Stimulated activated CD4-positive, alpha-beta T cell treated with anti-CD3 and anti-CD28 coated beads, Interleukin-1b, Interleukin-23, amount 100 ng/mL, for 1 hour (primary cell): ENCODE data around the gene MAP3K7CL.

ENCODE experiments used
- DNase-seq, 2 donors: peaks; one replicate each; pipeline ENCODE4 v3.0.0-alpha.2; 2020; ENCODE audit warnings: low read depth in 2 of 2

MAP3K7CL gene

DNA sequence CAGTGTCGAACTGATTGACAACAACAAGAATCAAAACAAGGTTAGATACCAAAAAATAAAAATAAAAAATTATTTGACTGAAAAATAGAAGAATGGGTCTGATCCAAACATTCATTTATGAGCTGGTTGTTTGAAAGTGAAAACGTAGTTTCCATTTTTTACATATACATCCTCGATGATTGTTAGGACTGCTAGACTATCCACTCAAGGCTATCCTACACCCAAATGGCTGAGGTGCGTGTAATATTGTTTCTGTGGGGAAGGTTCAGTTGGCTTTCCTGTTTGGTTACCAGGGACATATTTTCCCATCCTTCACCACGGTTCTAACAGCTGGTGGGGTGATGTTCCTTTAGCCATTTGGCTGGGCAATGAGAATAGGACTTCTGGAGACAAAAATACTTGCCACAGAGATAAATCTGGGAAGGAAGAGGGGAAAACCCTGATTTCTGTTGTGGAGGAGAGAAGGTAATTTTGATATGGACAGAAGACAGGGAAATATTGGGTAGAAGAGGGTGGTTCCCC lies 66.3 kb downstream of the MAP3K7CL start:
- no peak for DNase-seq

DNA sequence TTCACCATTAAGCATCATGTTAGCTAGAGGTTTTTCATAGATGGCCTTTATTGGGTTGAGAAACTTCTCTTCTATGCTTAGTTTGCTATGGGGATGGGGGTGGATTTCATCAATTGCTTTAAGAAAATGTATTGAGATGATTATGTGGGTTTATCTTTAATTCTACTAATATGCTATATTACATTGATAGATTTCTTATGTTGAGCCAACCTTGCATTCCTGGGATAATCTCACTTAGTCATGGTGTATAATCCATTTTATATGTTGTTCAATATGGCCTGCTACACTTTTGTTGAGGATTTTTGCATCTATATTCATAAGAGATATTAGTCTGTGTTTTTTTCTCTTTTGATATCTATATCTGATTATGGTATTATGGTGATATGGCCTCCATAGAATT lies 70.7 kb downstream of the MAP3K7CL start:
- DNase-seq = no peak

DNA sequence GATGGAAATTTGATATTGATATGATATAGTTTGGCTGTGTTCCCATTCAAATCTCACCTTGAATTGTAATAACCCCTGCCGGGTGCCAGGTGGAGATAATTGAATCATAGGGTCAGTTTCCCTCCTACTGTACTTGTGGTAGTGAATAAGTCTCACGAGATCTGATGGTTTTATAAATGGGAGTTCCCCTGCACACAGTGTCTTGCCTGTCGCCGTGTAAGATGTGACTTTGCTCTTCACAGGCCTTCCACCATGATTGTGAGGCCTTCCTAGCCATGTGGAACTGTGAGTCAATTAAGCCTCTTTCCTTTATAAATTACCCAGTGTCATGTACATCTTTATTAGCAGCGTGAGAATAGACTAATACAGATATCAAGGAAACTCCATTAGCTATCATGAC lies 74.6 kb downstream of the MAP3K7CL start:
- DNase-seq = no peak

DNA sequence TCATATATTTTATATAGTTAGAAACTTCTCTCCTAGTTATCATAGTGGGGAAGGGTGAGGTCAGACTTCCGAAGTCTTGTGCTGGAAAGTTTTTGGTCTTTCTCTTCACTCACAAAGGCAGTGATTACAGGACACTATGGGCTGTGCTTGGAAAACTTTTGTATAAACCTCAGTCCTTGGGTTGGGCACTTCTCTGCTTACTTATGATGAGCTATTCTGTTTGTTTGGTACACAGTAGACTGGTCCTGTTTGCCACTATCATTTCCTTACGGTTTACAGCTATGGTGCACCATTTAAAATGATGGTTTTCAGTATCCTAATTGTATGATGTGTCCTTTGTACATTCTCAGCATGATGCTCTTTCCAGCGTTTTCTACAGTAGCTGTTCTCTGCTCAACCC lies 75.5 kb downstream of the MAP3K7CL start:
- no peak for DNase-seq

DNA sequence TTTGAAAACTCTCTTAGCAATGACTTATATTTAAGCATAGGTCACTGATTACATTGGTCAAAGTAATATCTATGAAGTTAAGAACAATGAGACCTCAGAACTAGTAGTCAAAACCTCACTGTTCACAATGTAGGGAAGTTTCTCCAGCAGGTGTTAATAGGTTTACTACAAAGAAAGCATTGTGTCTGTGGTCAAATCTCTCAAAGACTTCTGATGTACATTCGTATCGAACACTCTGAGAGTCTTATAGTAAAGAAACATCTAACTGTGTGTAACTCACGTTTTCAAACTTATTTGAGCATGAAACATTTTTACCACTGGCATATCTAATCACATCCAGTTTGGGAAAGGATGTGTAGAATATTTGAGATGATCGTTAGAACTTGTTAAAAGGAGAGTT lies 76.0 kb downstream of the MAP3K7CL start:
- no peak for DNase-seq

DNA sequence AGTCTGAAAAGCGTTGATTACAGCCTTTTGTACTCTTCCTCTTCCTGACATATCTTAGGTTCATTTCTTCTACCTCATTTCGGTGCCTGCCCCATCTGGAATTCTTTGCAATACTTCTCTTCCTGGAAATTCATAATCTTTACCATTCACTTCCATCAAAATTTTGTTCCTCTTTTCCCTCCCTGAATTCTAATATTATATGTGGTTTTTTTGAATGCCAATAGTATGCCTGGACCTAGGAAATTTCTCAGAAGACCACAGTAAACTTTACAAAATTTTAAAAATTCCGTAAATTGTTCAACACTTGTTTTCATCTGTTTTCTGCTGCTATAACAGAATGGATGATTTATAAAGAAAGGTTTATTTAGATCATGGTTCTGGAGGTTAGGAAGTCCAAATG lies 76.8 kb downstream of the MAP3K7CL start:
- DNase-seq = no peak

DNA sequence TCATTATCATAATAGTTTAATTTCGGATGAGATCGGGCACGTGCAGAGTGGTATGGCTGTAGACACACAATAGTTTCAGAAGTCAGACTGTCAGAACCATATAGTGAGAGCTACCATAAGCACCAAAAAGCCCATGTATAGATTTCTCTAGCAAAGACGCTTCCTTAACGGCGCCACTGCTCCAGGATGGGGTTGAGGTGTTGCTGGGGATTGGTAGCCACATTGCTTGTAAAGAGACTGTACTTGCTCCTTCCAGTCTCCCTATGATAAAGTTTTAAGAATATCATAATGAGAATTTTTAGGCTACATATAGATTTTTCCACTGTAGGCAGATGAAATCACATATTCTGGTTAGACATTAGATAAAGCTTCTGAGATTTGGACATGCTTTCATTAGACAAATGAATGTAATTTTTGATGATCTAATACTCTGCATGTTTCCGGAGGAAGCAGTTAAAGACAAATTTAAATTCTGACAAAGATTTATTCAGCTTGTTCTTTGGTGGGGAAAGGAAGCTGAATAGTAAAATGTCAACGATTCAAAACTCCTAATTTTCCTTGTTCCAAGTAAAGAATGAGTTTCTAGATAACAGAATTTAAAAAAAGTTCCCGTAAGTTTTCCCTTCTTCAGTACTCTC lies 77.7 kb downstream of the MAP3K7CL start:
- no peak for DNase-seq

DNA sequence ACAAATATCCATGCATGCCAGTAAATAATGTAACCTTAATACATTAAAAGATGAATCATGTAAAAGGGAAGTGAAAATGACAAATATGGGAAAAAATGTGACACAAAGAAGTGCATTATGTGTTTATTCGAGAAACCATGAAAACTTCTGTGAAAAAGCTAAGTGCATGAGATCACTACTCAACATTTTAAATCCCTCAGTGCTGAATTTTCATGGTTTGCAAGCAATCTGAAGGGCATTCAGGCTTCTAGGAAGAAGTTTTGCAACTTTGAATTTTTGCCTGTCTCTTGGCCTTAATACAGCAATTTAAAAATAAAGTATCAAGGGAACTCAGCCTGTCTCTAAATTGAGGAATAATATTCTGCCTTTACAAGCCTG lies 78.2 kb downstream of the MAP3K7CL start:
- DNase-seq = no peak

DNA sequence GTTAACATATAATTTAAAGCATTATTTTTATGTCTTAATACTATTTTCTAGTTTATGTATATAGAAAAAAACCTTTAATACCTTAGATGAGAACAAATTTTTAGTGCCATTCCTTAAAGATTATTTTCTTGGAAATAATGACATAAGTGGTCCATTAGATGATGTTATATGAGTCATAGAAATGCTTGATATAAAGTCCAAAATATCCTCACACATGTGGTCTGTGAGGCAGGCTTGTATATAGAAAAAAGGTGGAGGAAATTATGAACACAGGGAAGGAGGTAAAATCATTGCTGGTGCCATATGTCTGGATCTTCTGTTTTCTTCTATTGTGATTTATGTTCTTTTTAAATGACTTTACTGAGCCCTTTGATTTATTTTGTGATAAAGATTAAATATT lies 79.3 kb downstream of the MAP3K7CL start:
- DNase-seq = no peak

DNA sequence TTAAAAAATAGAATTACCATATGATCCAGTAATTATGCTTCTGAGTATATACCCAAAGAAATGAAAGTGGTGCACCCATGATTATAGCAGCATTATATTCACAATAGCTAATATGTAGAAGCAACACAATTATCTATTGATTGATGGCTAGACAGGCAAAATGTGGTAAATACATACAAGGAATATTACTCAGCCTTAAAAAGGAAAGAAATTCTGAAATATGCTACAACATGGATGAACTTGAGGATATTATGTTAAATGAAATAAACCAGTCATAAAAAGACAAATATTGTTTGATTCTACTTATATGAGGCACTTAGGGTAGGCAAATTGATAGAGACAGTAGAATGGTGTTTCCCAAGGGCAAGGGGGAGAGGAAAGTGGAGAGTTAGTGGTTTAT lies 80.8 kb downstream of the MAP3K7CL start:
- DNase-seq = no peak

DNA sequence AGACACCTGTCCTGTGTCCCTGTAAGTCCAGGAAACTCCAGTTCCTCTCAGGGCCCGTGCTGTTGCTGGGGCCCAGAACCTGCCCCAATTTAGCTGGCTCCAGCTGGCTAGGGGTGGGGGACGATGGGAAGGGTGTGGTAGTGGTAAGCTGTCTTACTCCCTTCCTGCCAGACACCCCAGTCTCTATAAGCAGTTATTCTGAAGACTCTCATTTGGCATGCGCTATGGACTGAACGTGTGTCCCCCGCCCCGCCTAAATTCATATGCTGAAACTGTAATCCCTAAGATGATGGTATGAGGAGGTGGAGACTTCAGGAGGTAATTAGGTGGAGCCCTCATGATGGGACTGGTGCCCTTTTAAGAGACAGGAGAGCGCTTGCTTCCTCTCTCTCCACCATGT lies 82.0 kb downstream of the MAP3K7CL start:
- DNase-seq = no peak

DNA sequence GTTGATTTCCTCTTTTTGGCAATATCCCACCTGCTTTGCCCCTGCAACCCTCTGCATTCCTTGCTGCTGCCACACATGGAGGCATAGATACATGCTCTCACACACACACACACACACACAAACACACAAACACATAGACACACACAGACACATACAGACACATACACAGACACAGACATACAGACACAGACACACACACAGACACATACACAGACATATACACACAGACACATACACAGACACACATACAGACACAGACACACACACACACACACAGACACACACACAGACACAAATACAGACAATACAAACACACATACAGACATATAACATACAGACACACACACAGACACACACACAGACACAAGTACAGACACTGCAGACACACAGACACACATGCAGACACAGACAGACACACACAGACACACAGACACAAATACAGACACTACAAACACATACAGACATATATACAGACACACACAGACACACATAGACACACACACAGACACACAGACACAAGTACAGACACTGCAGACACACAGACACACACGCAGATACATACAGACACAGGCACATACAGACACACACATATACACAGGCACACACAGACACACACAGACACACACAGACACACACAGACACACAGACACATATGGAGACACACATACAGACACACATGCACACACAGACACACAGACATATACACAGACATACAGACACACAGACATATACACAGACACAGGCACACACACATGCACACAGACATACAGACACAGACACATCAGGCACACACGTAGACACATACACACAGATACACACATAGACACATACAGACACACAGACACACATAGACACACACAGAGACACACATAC lies 83.3 kb downstream of the MAP3K7CL start:
- DNase-seq = no peak

DNA sequence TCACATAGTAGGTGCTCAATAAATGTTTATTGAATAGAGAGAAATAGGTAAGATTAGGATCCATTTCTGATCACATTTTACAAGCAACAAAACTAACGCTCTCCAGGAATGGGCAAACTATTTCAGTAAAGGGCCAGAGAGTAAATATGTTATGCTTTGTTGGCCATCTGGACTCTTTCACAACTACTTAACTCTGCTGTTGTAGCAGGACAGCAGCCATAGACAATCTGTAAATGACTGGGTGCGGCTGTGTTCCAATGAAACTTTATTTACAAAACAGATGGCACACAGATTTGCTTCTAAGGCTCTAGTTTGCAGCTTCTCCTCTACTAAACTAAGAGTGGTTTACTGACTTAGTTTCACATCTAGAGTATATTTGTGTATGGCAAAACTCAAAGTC lies 85.3 kb downstream of the MAP3K7CL start:
- DNase-seq = no peak

DNA sequence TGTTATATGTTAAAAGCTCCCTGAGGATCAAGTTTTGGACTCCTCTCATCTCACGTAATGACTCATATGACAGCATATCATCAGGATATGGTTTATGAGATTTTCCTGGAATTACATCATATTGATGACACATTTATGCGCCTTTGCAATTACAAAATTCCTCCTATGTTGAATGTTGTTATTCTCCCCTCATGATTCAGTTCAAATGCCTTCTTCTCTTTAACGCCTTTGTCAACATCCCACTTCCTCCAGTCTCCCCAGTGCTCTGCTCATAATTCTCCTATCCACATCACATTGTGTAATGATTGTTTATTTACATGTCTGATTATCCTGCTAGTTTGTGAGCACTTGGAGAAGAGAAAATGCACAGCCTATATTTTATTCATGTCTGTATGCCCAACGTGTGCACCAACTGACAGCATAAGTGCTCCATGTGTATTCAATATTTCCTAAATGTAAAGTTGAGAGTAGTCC lies 87.4 kb downstream of the MAP3K7CL start:
- DNase-seq = no peak

DNA sequence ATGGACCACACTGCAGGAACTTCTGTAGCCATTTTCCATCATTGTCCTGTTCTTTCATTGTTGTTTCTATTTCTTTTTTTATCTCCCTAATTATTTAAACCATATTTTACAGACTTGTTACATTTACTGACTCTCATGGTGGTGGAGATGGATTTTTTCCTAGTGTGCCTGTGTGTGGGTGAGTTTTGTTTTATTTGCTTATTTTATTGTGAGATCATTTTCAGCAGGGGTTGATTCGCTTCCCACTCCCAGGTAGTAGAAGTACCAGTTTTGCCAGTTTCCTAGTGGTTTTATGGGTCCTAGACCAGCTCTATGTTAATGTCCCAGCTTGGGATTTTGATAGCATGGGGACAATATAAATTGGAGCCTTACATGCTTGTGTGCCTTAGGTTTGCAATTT lies 88.3 kb downstream of the MAP3K7CL start:
- DNase-seq = no peak

DNA sequence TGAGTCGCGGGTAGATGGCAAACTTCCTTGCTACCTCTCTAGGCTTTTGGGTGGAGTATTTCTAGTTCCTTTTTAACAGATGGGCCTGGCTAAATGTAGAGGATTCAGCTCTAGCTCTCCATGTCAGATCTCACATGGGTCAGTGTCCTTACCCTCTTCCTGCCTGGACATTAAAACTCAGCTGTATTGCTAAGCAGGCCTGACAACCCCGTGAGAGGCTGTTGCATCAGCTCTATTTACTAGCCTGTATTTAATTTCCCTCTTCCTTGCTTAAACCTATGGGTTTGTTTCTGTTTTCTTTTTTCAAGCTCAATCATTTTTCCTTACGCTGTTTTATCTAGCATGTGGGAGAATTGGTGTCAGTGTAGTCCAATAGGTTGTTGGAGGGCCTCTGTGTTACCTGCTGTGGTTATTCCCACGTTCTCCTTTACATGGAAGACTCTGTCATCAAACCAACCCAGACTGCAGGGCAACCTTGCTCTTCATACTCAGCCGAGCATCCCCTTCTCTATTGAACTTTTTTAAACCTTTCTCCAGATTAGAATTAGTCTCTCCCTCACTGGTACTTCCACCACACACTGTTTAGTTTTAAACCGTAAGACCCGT lies 88.8 kb downstream of the MAP3K7CL start:
- no peak for DNase-seq

DNA sequence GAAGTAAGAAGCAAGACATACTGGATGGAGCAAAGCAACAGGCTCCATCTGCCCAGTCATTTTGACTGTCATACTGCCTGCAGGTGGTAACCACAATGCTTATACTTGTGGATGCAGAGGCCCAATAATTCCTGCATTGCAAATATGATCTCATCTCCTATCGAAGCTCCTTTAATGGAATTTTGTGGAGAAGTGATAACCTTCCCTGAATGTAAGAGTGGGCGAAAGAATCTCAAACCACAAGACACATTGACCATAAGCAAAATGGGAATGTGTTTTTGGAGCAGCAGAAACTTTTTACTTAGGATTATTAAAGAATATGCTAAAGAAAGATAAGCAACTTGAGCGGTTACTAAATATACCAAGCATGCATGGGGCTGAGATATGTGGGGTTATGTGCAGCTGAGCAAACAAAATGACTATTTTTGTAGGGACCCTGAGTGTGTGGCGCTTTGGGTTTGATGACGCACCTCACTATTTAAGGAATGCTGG lies 90.9 kb downstream of the MAP3K7CL start:
- DNase-seq = no peak

DNA sequence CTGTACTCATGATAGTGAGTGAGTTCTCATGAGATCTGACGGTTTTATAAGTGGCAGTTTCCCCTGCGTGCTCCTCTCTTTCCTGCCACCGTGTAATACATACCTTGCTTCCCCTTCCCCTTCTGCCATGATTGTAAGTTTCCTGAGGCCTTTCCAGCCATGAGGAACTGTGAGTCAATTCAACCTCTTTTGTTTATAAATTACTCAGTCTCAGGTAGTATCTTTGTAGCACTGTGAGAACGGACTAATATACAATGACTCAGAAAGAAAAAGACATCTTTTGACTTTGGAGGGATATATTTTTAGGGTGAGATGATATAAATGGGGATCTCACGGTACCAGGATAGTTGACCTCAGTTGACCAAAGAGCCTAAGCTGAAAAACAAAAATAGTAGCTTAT lies 93.6 kb downstream of the MAP3K7CL start:
- no peak for DNase-seq
